Natural killer cell (primary cell): ENCODE data around the gene COX8A. TPM values are rescaled to one million over a fixed set of nuclear protein-coding genes. Genes with fewer than 3 reads are reported as not detected.

Experiments
- ATAC-seq, 3 donors: fragments of 150-1000 bp in 2 of 3; fragments of 200-7000 bp in 1 of 3; cut with Tn5 transposase; 1 replicate in 1 of 3; 2 replicates in 2 of 3; pipeline ENCODE4 v1.10.0; 2021; ENCODE audit warnings: mild to moderate bottlenecking in 2 of 3, moderate library complexity in 2 of 3
- DNase-seq, 2 donors: peaks; one replicate each; pipeline versions ENCODE4 v3.0.0 to v3.0.0-alpha.2; 2013 to 2021; ENCODE audit warnings: mixed read lengths in 1 of 2
- H3K27ac ChIP-seq: one replicate; pipeline ENCODE4 v1.5.1; 2013; ENCODE audit warnings: mild to moderate bottlenecking, low read length
- H3K27me3 ChIP-seq: one replicate; pipeline ENCODE4 v1.6.1; 2013; ENCODE audit warnings: low read length; ENCODE audit not compliant: control insufficient read depth, insufficient read depth
- H3K36me3 ChIP-seq: one replicate; pipeline ENCODE4 v1.6.1; 2013; ENCODE audit warnings: low read length; ENCODE audit not compliant: control insufficient read depth, insufficient read depth
- H3K4me1 ChIP-seq: one replicate; pipeline ENCODE4 v1.6.1; 2013; ENCODE audit warnings: low read length; ENCODE audit not compliant: control insufficient read depth, insufficient read depth
- H3K4me3 ChIP-seq: one replicate; pipeline ENCODE4 v1.5.1; 2013; ENCODE audit warnings: low read length
- H3K9me3 ChIP-seq: one replicate; pipeline ENCODE4 v1.6.1; 2013; ENCODE audit warnings: low read length; ENCODE audit not compliant: control insufficient read depth, insufficient read depth
- H3K27ac Mint-ChIP-seq, 2 donors: one replicate each; pipeline ENCODE4 v1.8.0; 2022; ENCODE audit warnings: mild to moderate bottlenecking in 2 of 2, mixed read lengths in 2 of 2, moderate library complexity in 1 of 2
- H3K27me3 Mint-ChIP-seq, 2 donors: one replicate each; pipeline ENCODE4 v1.8.0; 2022; ENCODE audit warnings: low read depth in 2 of 2, mixed read lengths in 2 of 2
- H3K36me3 Mint-ChIP-seq: one replicate; pipeline ENCODE4 v1.8.0; 2022; ENCODE audit warnings: mixed read lengths
- H3K4me1 Mint-ChIP-seq, 2 donors: one replicate each; pipeline ENCODE4 v1.8.0; 2022; ENCODE audit warnings: mixed read lengths in 2 of 2
- H3K4me3 Mint-ChIP-seq: one replicate; pipeline ENCODE4 v1.8.0; 2022; ENCODE audit warnings: mild to moderate bottlenecking, moderate library complexity, mixed read lengths
- H3K9me3 Mint-ChIP-seq, 2 donors: one replicate each; pipeline ENCODE4 v1.8.0; 2022; ENCODE audit warnings: mixed read lengths in 2 of 2
- WGBS: methylation state at CpG from one replicate; pipeline ENCODE4 v1.1.7; 2013; ENCODE audit warnings: missing lambda C conversion rate; ENCODE audit not compliant: insufficient coverage; 5-methylcytosine and 5-hydroxymethylcytosine counted together
- intact Hi-C: fragments of 100-400 bp; cut with micrococcal nuclease; formaldehyde crosslinking; loops from one replicate; pipeline ENCODE4 v1.14.2; 2022
- total RNA-seq, 4 donors: library from RNA; stranded (reverse); fragments of 120-200 nt in 1 of 4; gene quantifications; one replicate each; pipeline versions ENCODE4 v1.2.3 to v1.2.4, GENCODE V29; 2013 to 2022
- TF ChIP-seq, protein P1 (sequence below): fragments of 200-600 bp; IDR thresholded peaks from one replicate; pipeline ENCODE4 v1.8.0; 2022; ENCODE audit warnings: antibody characterized with exemption

The COX8A gene
- total RNA-seq, 3 donors from 2014 or later (not counting 1 experiment from before 2014, with no cell fraction given): 143 to 166 (median 145) TPM

DNA sequence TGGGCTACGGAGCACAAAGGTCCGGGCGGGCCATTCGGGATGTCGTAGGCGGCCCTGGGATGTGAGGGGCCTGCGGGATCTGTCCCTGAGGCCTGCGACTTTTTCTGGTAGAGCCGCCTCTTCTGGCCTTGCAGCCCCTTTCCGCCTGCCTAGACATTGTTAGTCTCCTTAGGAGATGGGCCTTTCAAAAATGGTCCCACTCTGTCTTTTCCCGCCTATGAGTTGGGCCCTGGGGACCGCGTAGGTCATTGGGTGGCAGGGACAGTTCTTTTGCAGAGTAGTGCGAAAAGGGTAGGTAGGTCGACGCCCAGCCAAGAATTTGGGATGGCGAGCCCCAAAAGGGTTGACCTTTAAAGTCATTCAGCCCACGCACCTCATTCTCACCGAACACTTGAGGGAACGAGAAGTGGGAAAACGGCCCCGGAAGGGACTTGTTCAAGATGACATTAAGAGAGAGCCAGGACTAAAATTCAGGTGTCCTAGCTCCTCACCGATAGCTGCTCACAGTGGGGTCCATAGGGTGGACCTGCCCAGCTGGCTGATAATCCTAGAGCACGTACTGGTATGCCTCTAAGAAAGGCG lies 12.6 kb downstream of the COX8A start:
- peak overlapping the region in 1 of 2 donors; percentile 97 for H3K27ac Mint-ChIP-seq

DNA sequence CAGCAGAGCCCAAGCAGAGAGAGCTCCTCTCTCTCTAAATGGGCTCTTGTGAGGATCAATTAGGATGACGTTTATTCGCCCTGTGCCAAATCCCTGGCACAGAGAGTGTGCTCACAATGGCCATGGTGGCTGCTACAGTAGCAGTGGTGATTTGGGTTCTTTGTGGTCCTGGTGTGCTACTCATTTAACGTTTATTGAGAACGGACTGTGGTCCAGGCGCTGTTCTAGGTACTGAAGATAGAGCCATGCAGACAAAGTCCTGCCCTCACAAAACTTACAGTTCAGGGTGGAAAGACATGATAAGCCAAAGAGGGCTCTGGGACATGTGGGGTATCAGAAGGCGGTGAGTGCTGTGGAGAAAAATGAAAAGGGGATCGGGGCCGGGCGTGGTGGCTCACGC lies 17.1 kb downstream of the COX8A start:
- H3K4me3 Mint-ChIP-seq: no peak overlapping the region
- no peaks in the 10 kb centered on the region for H3K36me3 Mint-ChIP-seq
- DNase-seq (no peak), ATAC-seq (no peak)
- Histone ChIP-seq H3K9me3 (no peaks in the 10 kb centered on the region), H3K4me1 (peaks cover 17% of the 10 kb centered on the region), H3K27ac (no peak overlapping the region), H3K4me3 (no peak overlapping the region), H3K36me3 (peaks cover 32% of the 10 kb centered on the region), H3K27me3 (no peaks in the 10 kb centered on the region)
- H3K9me3 Mint-ChIP-seq: no peaks in the 10 kb centered on the region
- intact Hi-C loops: no loop called here
- H3K27me3 Mint-ChIP-seq: peaks cover 0 to 2% of the 10 kb centered on the region in 2 donors
- peaks cover 10 to 40% of the 10 kb centered on the region in 2 donors for H3K4me1 Mint-ChIP-seq
- TF ChIP-seq, protein P1, sequence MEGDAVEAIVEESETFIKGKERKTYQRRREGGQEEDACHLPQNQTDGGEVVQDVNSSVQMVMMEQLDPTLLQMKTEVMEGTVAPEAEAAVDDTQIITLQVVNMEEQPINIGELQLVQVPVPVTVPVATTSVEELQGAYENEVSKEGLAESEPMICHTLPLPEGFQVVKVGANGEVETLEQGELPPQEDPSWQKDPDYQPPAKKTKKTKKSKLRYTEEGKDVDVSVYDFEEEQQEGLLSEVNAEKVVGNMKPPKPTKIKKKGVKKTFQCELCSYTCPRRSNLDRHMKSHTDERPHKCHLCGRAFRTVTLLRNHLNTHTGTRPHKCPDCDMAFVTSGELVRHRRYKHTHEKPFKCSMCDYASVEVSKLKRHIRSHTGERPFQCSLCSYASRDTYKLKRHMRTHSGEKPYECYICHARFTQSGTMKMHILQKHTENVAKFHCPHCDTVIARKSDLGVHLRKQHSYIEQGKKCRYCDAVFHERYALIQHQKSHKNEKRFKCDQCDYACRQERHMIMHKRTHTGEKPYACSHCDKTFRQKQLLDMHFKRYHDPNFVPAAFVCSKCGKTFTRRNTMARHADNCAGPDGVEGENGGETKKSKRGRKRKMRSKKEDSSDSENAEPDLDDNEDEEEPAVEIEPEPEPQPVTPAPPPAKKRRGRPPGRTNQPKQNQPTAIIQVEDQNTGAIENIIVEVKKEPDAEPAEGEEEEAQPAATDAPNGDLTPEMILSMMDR: no peak
- WGBS: 94% methylated on average over 10 of the region's 10 CpGs
- H3K27ac Mint-ChIP-seq: no peak overlapping the region

More for the DNA sequence above, 12.6 kb downstream of the COX8A start:
- peak overlapping the region; percentile 76 for H3K4me3 ChIP-seq
- H3K27ac ChIP-seq: no peak overlapping the region
- H3K4me1 ChIP-seq: peaks cover 33% of the 10 kb centered on the region
- TF ChIP-seq, protein P1: no peak
- H3K4me3 Mint-ChIP-seq: peak overlapping the region; percentile 50
- H3K36me3 ChIP-seq: peaks cover 26% of the 10 kb centered on the region
- no peaks in the 10 kb centered on the region for H3K27me3 Mint-ChIP-seq
- peaks cover 16 to 34% of the 10 kb centered on the region in 2 donors for H3K4me1 Mint-ChIP-seq
- no peaks in the 10 kb centered on the region for H3K9me3 ChIP-seq
- 55% methylated on average over 25 of the region's 25 CpGs for WGBS
- intact Hi-C loops: no loop called here
- H3K36me3 Mint-ChIP-seq: no peaks in the 10 kb centered on the region
- H3K27me3 ChIP-seq: no peaks in the 10 kb centered on the region
- no peak for DNase-seq
- H3K9me3 Mint-ChIP-seq: no peaks in the 10 kb centered on the region
- ATAC-seq: no peak

DNA sequence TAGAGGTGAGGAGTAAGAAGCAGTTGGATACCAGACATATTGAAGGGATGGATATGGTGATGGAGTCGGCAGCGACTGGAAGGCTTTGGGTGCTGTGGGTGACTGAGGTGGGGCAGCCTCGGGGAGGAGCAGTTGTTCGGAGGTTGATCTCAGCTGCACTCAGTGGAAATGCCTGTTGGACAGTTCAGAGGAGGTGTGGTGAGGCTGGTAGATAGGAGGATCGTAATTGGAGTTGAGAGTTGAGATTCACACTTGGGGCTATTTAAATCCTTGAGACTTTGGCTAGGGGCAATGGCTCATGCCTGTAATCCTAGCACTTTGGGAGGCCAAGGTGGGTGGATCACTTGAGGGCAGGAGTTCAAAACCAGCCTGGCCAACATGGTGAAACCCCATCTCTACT lies 18.7 kb downstream of the COX8A start:
- DNase-seq (no peak), ATAC-seq (no peak)
- Histone ChIP-seq H3K27me3 (no peaks in the 10 kb centered on the region), H3K4me1 (peaks cover 3% of the 10 kb centered on the region), H3K36me3 (peaks cover 45% of the 10 kb centered on the region), H3K27ac (no peak overlapping the region), H3K9me3 (no peaks in the 10 kb centered on the region), H3K4me3 (no peak overlapping the region)
- no peak overlapping the region for H3K27ac Mint-ChIP-seq
- H3K4me1 Mint-ChIP-seq: peaks cover 10 to 40% of the 10 kb centered on the region in 2 donors
- 97% methylated on average over 5 of the region's 5 CpGs for WGBS
- no peak overlapping the region for H3K4me3 Mint-ChIP-seq
- H3K27me3 Mint-ChIP-seq: peaks cover 0 to 5% of the 10 kb centered on the region in 2 donors
- TF ChIP-seq, protein P1: no peak
- no peaks in the 10 kb centered on the region for H3K36me3 Mint-ChIP-seq
- no peaks in the 10 kb centered on the region for H3K9me3 Mint-ChIP-seq
- intact Hi-C loops: no loop called here

DNA sequence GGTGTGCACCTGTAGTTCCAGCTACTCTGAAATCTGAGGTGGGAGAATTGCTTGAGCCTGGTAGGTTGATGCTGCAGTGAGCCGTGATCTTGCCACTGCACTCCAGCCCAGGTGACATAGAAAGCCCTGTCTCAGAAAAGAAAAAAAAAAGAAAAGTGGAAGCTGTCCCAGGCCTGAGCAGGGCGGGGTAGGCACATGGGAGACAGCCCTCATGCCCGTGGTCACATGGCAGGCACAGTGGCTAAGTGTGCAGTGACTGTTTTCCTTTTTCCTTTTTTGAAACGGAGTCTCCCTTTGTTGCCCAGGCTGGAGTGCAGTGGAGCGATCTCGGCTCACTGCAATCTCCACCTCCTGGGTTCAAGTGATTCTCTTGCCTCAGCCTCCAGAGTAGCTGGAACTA lies 19.6 kb downstream of the COX8A start:
- H3K36me3 Mint-ChIP-seq: no peaks in the 10 kb centered on the region
- H3K27me3 Mint-ChIP-seq: peaks cover 0 to 5% of the 10 kb centered on the region in 2 donors
- no peak for DNase-seq
- Histone ChIP-seq H3K9me3 (no peaks in the 10 kb centered on the region), H3K27me3 (no peaks in the 10 kb centered on the region), H3K36me3 (peaks cover 41% of the 10 kb centered on the region), H3K4me3 (no peak overlapping the region), H3K4me1 (peaks cover 2% of the 10 kb centered on the region), H3K27ac (no peak overlapping the region)
- H3K4me3 Mint-ChIP-seq: no peak overlapping the region
- no peak overlapping the region for H3K27ac Mint-ChIP-seq
- intact Hi-C loops: no loop called here
- no peak for ATAC-seq
- WGBS: 83% methylated on average over 6 of the region's 6 CpGs
- TF ChIP-seq, protein P1: no peak
- no peaks in the 10 kb centered on the region for H3K9me3 Mint-ChIP-seq
- peaks cover 10 to 40% of the 10 kb centered on the region in 2 donors for H3K4me1 Mint-ChIP-seq
